ENCODE results near the gene TMEM143. TPM values are rescaled to one million over a fixed set of nuclear protein-coding genes. Genes with fewer than 3 reads are reported as not detected.

The TMEM143 gene
- total RNA-seq, 1 experiment from 2014 or later: 24.8 TPM

DNA sequence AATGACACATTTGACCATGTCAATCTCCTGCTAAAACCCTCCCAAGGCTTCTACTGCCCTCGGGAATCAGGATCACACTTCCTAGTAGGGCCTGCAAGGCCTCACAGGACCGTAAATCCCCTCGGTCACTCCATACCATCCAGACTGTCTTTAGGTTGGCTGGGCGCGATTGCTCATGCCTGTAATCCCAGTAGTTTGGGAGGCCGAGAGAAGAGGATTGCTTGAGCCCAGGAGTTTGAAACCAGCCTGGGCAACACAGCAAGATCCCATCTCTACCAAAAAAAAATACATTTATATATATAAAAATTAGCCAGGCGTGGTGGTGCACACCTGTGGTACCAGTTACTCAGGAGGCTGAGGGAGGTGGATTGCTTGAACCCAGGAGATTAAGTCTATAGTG is 15.0 kb downstream of the TMEM143 start:
- ChIA-PET POLR2A (ENCODE audit: unreplicated experiment) (no interaction called here), CTCF (no interaction called here)
- H3K4me3 ChIP-seq: no peak overlapping the region
- H3K36me3 ChIP-seq (ENCODE audit: low read depth): no peaks in the 10 kb centered on the region
- peaks cover 25% of the 10 kb centered on the region for H3F3A ChIP-seq (ENCODE audit: insufficient read depth, low read depth)
- no peak overlapping the region for H3K27ac ChIP-seq
- TF ChIP-seq, protein P1, sequence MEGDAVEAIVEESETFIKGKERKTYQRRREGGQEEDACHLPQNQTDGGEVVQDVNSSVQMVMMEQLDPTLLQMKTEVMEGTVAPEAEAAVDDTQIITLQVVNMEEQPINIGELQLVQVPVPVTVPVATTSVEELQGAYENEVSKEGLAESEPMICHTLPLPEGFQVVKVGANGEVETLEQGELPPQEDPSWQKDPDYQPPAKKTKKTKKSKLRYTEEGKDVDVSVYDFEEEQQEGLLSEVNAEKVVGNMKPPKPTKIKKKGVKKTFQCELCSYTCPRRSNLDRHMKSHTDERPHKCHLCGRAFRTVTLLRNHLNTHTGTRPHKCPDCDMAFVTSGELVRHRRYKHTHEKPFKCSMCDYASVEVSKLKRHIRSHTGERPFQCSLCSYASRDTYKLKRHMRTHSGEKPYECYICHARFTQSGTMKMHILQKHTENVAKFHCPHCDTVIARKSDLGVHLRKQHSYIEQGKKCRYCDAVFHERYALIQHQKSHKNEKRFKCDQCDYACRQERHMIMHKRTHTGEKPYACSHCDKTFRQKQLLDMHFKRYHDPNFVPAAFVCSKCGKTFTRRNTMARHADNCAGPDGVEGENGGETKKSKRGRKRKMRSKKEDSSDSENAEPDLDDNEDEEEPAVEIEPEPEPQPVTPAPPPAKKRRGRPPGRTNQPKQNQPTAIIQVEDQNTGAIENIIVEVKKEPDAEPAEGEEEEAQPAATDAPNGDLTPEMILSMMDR (conservative IDR thresholded peaks at IDR 0.05): no peak
- TF ChIP-seq EZH2 (IDR thresholded peaks at IDR 0.05; ENCODE audit: low read depth): no peak
- H4K20me1 ChIP-seq (ENCODE audit: insufficient read depth): no peaks in the 10 kb centered on the region
- no TSS peak for BruUV-seq (replicated peaks)
- H3K9me3 ChIP-seq (ENCODE audit: insufficient read depth, low read depth): no peaks in the 10 kb centered on the region
- H3K9me2 ChIP-seq (ENCODE audit: insufficient read depth): no peaks in the 10 kb centered on the region
- no peaks in the 10 kb centered on the region for H3K27me3 ChIP-seq (ENCODE audit: insufficient read depth, low read depth)
- H3K79me2 ChIP-seq (ENCODE audit: low read depth): no peaks in the 10 kb centered on the region
- no peak overlapping the region for H3K4me2 ChIP-seq
- intact Hi-C loops (cut with micrococcal nuclease; ENCODE audit: unreplicated experiment): no loop called here
- no peak overlapping the region for H2AFZ ChIP-seq
- no peak for DNase-seq
- peaks cover 4% of the 10 kb centered on the region for H3K4me1 ChIP-seq (replicated peaks; ENCODE audit: insufficient read depth)

DNA sequence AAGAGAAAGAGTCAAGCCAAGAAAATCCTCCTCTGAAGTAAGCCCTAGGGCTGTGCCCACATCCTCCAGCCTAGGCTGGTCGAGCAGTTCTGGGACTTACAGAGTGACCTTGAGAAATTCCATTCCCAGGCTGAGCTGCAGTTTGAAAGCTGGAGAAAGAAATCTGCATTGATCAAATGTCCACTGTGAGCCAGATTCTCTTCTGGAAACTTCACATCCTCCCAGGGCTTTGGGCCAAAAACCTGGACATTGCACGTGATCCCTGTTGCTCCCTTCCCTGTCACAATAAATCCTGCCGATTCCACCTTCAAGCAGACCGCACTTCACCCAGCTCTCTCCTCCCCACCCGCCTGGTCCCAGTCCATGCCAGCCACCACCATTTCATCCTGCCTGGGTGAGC is 15.7 kb downstream of the TMEM143 start:
- no TSS peak for BruUV-seq (replicated peaks)
- POLR2A ChIA-PET (ENCODE audit: unreplicated experiment): interaction anchor here (0.6 kb wide), 1 partner anchor 1788 kb away, joined by 9 read pairs; no protein-coding TSS in a partner anchor

DNA sequence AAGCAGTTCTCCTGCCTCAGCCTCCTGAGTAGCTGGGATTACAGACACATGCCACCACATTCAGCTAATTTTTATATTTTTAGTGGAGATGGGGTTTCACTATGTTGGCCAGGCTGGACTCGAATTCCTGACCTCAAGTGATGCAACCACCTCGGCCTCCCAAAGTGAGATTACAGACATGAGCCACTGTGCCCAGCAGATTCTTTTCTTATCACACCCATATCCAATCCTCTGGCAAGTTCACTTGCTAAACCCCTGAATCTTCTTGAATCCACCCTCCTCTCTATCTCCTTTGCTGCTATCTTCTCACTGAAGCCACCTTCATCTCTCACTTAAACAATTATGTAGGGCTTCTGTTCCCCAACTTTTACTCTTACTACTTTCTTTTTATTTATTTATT is 17.5 kb downstream of the TMEM143 start:
- peaks cover 10% of the 10 kb centered on the region; the same call in 1 of the 2 replicates for H3K4me1 ChIP-seq (replicated peaks; ENCODE audit: insufficient read depth)
- H3K9me2 ChIP-seq (ENCODE audit: insufficient read depth): no peaks in the 10 kb centered on the region
- H3K4me3 ChIP-seq: no peak overlapping the region
- DNase-seq: no peak
- H3K79me2 ChIP-seq (ENCODE audit: low read depth): no peaks in the 10 kb centered on the region
- H3K27ac ChIP-seq: no peak overlapping the region
- H3K36me3 ChIP-seq (ENCODE audit: low read depth): no peaks in the 10 kb centered on the region
- no peaks in the 10 kb centered on the region for H3K9me3 ChIP-seq (ENCODE audit: insufficient read depth, low read depth)
- TF ChIP-seq, protein P1 (conservative IDR thresholded peaks at IDR 0.05): no peak
- no peak for TF ChIP-seq EZH2 (IDR thresholded peaks at IDR 0.05; ENCODE audit: low read depth)
- intact Hi-C loops (cut with micrococcal nuclease; ENCODE audit: unreplicated experiment): no loop called here
- no peaks in the 10 kb centered on the region for H3K27me3 ChIP-seq (ENCODE audit: insufficient read depth, low read depth)
- H3F3A ChIP-seq (ENCODE audit: insufficient read depth, low read depth): peaks cover 23% of the 10 kb centered on the region; the same call in 1 of the 2 replicates
- BruUV-seq (replicated peaks): no TSS peak
- POLR2A ChIA-PET (ENCODE audit: unreplicated experiment): interaction anchor here (0.6 kb wide), 1 partner anchor 9 kb away, joined by 8 read pairs; no protein-coding TSS in a partner anchor
- H3K4me2 ChIP-seq: no peak overlapping the region
- H4K20me1 ChIP-seq (ENCODE audit: insufficient read depth): no peaks in the 10 kb centered on the region
- CTCF ChIA-PET: no interaction called here
- H2AFZ ChIP-seq: no peak overlapping the region

More for the DNA sequence above, 15.7 kb downstream of the TMEM143 start:
- TF ChIP-seq EZH2 (IDR thresholded peaks at IDR 0.05; ENCODE audit: low read depth): no peak
- TF ChIP-seq, protein P1 (conservative IDR thresholded peaks at IDR 0.05): no peak
- no peaks in the 10 kb centered on the region for H3K9me3 ChIP-seq (ENCODE audit: insufficient read depth, low read depth)
- peaks cover 24% of the 10 kb centered on the region; the same call in 1 of the 2 replicates for H3F3A ChIP-seq (ENCODE audit: insufficient read depth, low read depth)
- no peaks in the 10 kb centered on the region for H4K20me1 ChIP-seq (ENCODE audit: insufficient read depth)
- no peaks in the 10 kb centered on the region for H3K36me3 ChIP-seq (ENCODE audit: low read depth)
- no peak overlapping the region for H2AFZ ChIP-seq
- H3K9me2 ChIP-seq (ENCODE audit: insufficient read depth): no peaks in the 10 kb centered on the region
- CTCF ChIA-PET: no interaction called here
- H3K4me2 ChIP-seq: no peak overlapping the region
- H3K79me2 ChIP-seq (ENCODE audit: low read depth): no peaks in the 10 kb centered on the region
- peaks cover 6% of the 10 kb centered on the region; the same call in 1 of the 2 replicates for H3K4me1 ChIP-seq (replicated peaks; ENCODE audit: insufficient read depth)
- DNase-seq: no peak
- no peak overlapping the region for H3K27ac ChIP-seq
- no peaks in the 10 kb centered on the region for H3K27me3 ChIP-seq (ENCODE audit: insufficient read depth, low read depth)
- intact Hi-C loops (cut with micrococcal nuclease; ENCODE audit: unreplicated experiment): no loop called here
- H3K4me3 ChIP-seq: no peak overlapping the region
